Upper lobe of left lung (tissue), 6 donors: ENCODE measurements around the gene CXCL6. TPM values are rescaled to one million over a fixed set of nuclear protein-coding genes. Genes with fewer than 3 reads are reported as not detected.

Experiments
- ATAC-seq, 2 donors: fragments of 200-7000 bp; cut with Tn5 transposase; one replicate each; pipeline ENCODE4 v1.9.1; 2022; ENCODE audit warnings: mild to moderate bottlenecking in 2 of 2, moderate library complexity in 2 of 2; ENCODE audit not compliant: low FRiP score in 2 of 2
- DNase-seq, 2 donors: peaks; one replicate each; pipeline ENCODE4 v3.0.0-alpha.2; 2019 to 2020
- H3K27ac ChIP-seq, 4 donors: fragments of 200-600 bp; sonication (generic); one replicate each; pipeline ENCODE4 v1.5.1; 2016 to 2019
- H3K27me3 ChIP-seq, 4 donors: fragments of 200-600 bp; sonication (generic); one replicate each; pipeline ENCODE4 v1.5.1; 2017 to 2019
- H3K36me3 ChIP-seq, 4 donors: fragments of 200-600 bp; sonication (generic); one replicate each; pipeline ENCODE4 v1.5.1; 2016 to 2019
- H3K4me1 ChIP-seq, 4 donors: fragments of 200-600 bp; sonication (generic); one replicate each; pipeline ENCODE4 v1.5.1; 2018 to 2019
- H3K4me3 ChIP-seq, 4 donors: fragments of 200-600 bp; sonication (generic); one replicate each; pipeline ENCODE4 v1.5.1; 2017 to 2019; ENCODE audit warnings: mild to moderate bottlenecking in 2 of 4, moderate library complexity in 1 of 4
- H3K9me3 ChIP-seq, 4 donors: fragments of 200-600 bp; sonication (generic); one replicate each; pipeline ENCODE4 v1.5.1; 2018 to 2019
- CTCF ChIP-seq, 6 experiments: fragments of 450-650 bp in 4 of 6; fragments of 200-600 bp in 2 of 6; sonication (generic) in 2 of 6; IDR thresholded peaks; one replicate each; pipeline ENCODE4 v1.5.1; 2016 to 2019; ENCODE audit warnings: antibody characterized with exemption in 6 of 6
- EP300 ChIP-seq, 4 donors: sonication (generic); formaldehyde crosslinking; IDR thresholded peaks; one replicate each; pipeline ENCODE4 v1.5.1; 2017; ENCODE audit warnings: antibody characterized with exemption in 4 of 4, control low read depth in 2 of 4
- POLR2A ChIP-seq, 4 donors: fragments of 450-650 bp; IDR thresholded peaks; one replicate each; pipeline ENCODE4 v1.5.1; 2016 to 2017; ENCODE audit warnings: antibody characterized with exemption in 4 of 4, mild to moderate bottlenecking in 2 of 4
- POLR2AphosphoS5 ChIP-seq, 2 donors: sonication (generic); formaldehyde crosslinking; IDR thresholded peaks; one replicate each; pipeline ENCODE4 v1.5.1; 2017; ENCODE audit warnings: antibody characterized with exemption in 2 of 2
- whole genome bisulfite sequencing, 2 donors: methylation state at CpG; one replicate each; pipeline ENCODE4 v1.1.5; 2017 to 2018; 5-methylcytosine and 5-hydroxymethylcytosine counted together
- total RNA-seq, 6 donors: library from RNA; depleted of rRNA in 4 of 6; stranded (reverse); fragments of >200 nt in 4 of 6; gene quantifications; one replicate each; pipeline versions ENCODE4 v1.1.0 to v1.2.1, GENCODE V29; 2016 to 2021
- donor health status: DM: no; HTN: no; CAD: no; lungs with moderate emphysema.
- donor health status: DM: no; HTN: yes; CAD: no; lungs with severe emphysema.

CXCL6 gene
- total RNA-seq, 6 donors from 2014 or later = 0.29 to 19.7 (median 0.71) TPM; not detected in 1

- no peak overlapping the region for H3K4me3 ChIP-seq
- no peak for DNase-seq
- peaks cover 0 to 11% (median 7%) of the 10 kb centered on the region in 4 donors for H3K4me1 ChIP-seq
- no peaks in the 10 kb centered on the region for H3K27me3 ChIP-seq
- no peaks in the 10 kb centered on the region for H3K9me3 ChIP-seq
- no peak overlapping the region for H3K27ac ChIP-seq
- peak in 1 of 2 donors; percentile 55 for ATAC-seq
- TF ChIP-seq EP300 (IDR thresholded peaks at IDR 0.05) (no peak), POLR2A (IDR thresholded peaks at IDR 0.05) (no peak), CTCF (IDR thresholded peaks at IDR 0.05) (no peak), POLR2AphosphoS5 (IDR thresholded peaks at IDR 0.05) (no peak)
- no peaks in the 10 kb centered on the region for H3K36me3 ChIP-seq
These were observed 20.0 kb downstream of the CXCL6 start for GRCh38 chr4:73856518-73856917.

GRCh38 chr4:73859614-73860088 is 23.2 kb downstream of the CXCL6 start:
- no peak for TF ChIP-seq POLR2A (IDR thresholded peaks at IDR 0.05)
- no peak for TF ChIP-seq POLR2AphosphoS5 (IDR thresholded peaks at IDR 0.05)
- no peak for TF ChIP-seq CTCF (IDR thresholded peaks at IDR 0.05)
- TF ChIP-seq EP300 (IDR thresholded peaks at IDR 0.05) = no peak
- no peaks in the 10 kb centered on the region for H3K36me3 ChIP-seq
- H3K27ac ChIP-seq = no peak overlapping the region
- H3K4me3 ChIP-seq = no peak overlapping the region
- peak in 1 of 2 donors; percentile 67 for ATAC-seq
- peaks cover 0 to 4% (median 3%) of the 10 kb centered on the region in 4 donors for H3K4me1 ChIP-seq
- no peaks in the 10 kb centered on the region for H3K27me3 ChIP-seq
- no peak for DNase-seq
- H3K9me3 ChIP-seq = no peaks in the 10 kb centered on the region

GRCh38 chr4:73860181-73860580 is 23.7 kb downstream of the CXCL6 start:
- 51 to 60% methylated on average over 4 of the region's 4 CpGs for WGBS, 2 donors
- peaks cover 0 to 4% (median 3%) of the 10 kb centered on the region in 4 donors for H3K4me1 ChIP-seq
- no peak for ATAC-seq

GRCh38 chr4:73860917-73861316 is 24.4 kb downstream of the CXCL6 start:
- DNase-seq (no peak), ATAC-seq (no peak)
- Histone ChIP-seq H3K4me3 (no peak overlapping the region), H3K9me3 (no peaks in the 10 kb centered on the region), H3K4me1 (peaks cover 0 to 4% (median 3%) of the 10 kb centered on the region in 4 donors), H3K27me3 (no peaks in the 10 kb centered on the region), H3K36me3 (no peaks in the 10 kb centered on the region), H3K27ac (no peak overlapping the region)
- WGBS, 2 donors = 75 to 78% methylated on average over 3 of the region's 3 CpGs
- TF ChIP-seq POLR2AphosphoS5 (IDR thresholded peaks at IDR 0.05) = no peak
- TF ChIP-seq CTCF (IDR thresholded peaks at IDR 0.05) = no peak
- no peak for TF ChIP-seq EP300 (IDR thresholded peaks at IDR 0.05)
- no peak for TF ChIP-seq POLR2A (IDR thresholded peaks at IDR 0.05)

More at GRCh38 chr4:73860181-73860580, 23.7 kb downstream of the CXCL6 start:
- H3K27ac ChIP-seq = no peak overlapping the region
- H3K27me3 ChIP-seq = no peaks in the 10 kb centered on the region
- no peak for TF ChIP-seq EP300 (IDR thresholded peaks at IDR 0.05)
- no peak for TF ChIP-seq POLR2AphosphoS5 (IDR thresholded peaks at IDR 0.05)
- TF ChIP-seq CTCF (IDR thresholded peaks at IDR 0.05) = no peak
- TF ChIP-seq POLR2A (IDR thresholded peaks at IDR 0.05) = no peak
- H3K36me3 ChIP-seq = no peaks in the 10 kb centered on the region
- no peak for DNase-seq
- no peak overlapping the region for H3K4me3 ChIP-seq
- H3K9me3 ChIP-seq = no peaks in the 10 kb centered on the region

GRCh38 chr4:73862322-73862721 is 25.8 kb downstream of the CXCL6 start:
- no peak for ATAC-seq
- no peak for TF ChIP-seq EP300 (IDR thresholded peaks at IDR 0.05)
- no peak for TF ChIP-seq POLR2AphosphoS5 (IDR thresholded peaks at IDR 0.05)
- no peak for TF ChIP-seq CTCF (IDR thresholded peaks at IDR 0.05)
- no peak for TF ChIP-seq POLR2A (IDR thresholded peaks at IDR 0.05)
- no peak overlapping the region for H3K27ac ChIP-seq
- peaks cover 0 to 4% (median 3%) of the 10 kb centered on the region in 4 donors for H3K4me1 ChIP-seq
- no peak for DNase-seq
- H3K4me3 ChIP-seq = no peak overlapping the region
- WGBS, 2 donors = 85 to 96% methylated on average over 1 of the region's 1 CpG
- no peaks in the 10 kb centered on the region for H3K9me3 ChIP-seq
- H3K27me3 ChIP-seq = no peaks in the 10 kb centered on the region
- no peaks in the 10 kb centered on the region for H3K36me3 ChIP-seq
